B cell (primary cell): ENCODE results near the gene ARID3B.

ENCODE experiments used
- EZH2 ChIP-seq: IDR thresholded peaks from 2 replicates; pipeline ENCODE4 v1.6.1; 2012; ENCODE audit warnings: borderline replicate concordance, low read depth, mild to moderate bottlenecking, moderate library complexity, low read length; ENCODE audit not compliant: insufficient read depth, poor library complexity, severe bottlenecking
- TF ChIP-seq, protein P1 (sequence below): fragments of 200-600 bp; IDR thresholded peaks from one replicate; pipeline ENCODE4 v1.8.0; 2022; ENCODE audit warnings: antibody characterized with exemption, mild to moderate bottlenecking

DNA sequence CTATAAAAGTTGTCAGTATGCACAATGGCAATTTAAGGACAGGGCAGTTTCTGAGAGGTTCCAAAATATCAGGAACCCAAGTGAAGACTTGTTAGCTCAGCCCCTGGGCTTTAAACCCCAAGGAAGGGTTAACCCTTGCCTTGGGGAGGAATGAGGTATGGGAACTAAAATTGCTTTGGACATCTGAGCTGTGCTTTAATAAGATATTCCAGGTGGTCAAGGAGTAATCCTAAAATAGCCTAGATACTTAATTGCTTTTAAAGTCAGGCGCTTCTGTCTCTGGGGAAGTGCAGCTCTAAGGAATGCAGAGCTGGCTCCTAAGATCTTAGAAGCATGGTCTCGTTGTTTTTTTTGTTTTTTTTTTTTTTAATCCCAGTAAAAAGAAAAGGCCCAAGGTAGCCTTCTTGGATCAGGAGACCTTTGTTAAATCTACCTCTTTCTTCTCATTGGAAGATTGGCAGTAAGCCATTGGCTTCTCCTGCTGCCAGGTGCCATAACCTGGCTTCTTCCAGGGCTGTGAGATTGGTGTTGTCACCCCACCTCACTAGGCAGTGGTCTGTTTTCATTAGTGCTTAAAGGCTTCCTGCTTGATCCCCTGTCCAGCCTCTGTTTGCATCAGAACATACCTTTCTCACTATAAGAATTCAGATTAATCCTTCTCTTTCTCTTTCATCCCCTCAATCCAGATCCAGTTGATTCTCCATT lies 24.5 kb downstream of the ARID3B start:
- TF ChIP-seq, protein P1, sequence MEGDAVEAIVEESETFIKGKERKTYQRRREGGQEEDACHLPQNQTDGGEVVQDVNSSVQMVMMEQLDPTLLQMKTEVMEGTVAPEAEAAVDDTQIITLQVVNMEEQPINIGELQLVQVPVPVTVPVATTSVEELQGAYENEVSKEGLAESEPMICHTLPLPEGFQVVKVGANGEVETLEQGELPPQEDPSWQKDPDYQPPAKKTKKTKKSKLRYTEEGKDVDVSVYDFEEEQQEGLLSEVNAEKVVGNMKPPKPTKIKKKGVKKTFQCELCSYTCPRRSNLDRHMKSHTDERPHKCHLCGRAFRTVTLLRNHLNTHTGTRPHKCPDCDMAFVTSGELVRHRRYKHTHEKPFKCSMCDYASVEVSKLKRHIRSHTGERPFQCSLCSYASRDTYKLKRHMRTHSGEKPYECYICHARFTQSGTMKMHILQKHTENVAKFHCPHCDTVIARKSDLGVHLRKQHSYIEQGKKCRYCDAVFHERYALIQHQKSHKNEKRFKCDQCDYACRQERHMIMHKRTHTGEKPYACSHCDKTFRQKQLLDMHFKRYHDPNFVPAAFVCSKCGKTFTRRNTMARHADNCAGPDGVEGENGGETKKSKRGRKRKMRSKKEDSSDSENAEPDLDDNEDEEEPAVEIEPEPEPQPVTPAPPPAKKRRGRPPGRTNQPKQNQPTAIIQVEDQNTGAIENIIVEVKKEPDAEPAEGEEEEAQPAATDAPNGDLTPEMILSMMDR = no peak
- no peak for TF ChIP-seq EZH2
